ENCODE measurements around the gene ARMC7.

DNA sequence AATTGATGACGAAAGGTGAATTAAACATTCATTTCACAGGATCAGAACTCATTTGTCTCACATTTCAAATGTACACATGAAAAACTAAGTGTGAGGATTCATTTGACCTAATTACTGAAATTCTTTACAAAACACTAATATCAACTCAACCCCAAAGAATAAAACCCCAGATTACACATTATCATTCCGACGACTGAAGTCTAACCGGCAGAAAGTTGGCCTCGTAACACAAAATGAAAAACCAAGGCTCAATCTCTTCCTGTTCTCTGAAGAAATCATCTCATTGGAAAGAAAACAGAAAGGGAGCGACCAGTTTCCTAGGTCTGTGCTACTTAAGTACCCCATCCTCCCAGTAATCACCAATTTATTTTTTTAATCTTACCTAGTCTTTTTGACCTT is 42.8 kb downstream of the ARMC7 start:
- TF ChIP-seq, protein P1, sequence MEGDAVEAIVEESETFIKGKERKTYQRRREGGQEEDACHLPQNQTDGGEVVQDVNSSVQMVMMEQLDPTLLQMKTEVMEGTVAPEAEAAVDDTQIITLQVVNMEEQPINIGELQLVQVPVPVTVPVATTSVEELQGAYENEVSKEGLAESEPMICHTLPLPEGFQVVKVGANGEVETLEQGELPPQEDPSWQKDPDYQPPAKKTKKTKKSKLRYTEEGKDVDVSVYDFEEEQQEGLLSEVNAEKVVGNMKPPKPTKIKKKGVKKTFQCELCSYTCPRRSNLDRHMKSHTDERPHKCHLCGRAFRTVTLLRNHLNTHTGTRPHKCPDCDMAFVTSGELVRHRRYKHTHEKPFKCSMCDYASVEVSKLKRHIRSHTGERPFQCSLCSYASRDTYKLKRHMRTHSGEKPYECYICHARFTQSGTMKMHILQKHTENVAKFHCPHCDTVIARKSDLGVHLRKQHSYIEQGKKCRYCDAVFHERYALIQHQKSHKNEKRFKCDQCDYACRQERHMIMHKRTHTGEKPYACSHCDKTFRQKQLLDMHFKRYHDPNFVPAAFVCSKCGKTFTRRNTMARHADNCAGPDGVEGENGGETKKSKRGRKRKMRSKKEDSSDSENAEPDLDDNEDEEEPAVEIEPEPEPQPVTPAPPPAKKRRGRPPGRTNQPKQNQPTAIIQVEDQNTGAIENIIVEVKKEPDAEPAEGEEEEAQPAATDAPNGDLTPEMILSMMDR (conservative IDR thresholded peaks at IDR 0.05; ENCODE audit: low read depth, low read length) = no peak
- TF ChIP-seq EZH2 (IDR thresholded peaks at IDR 0.05; ENCODE audit: borderline replicate concordance, low read depth, low read length, poor library complexity, severe bottlenecking) = no peak

All from A673 (cell line).